ENCODE data around the gene TPCN2.

GRCh38 chr11:69012092-69013008, 36.4 kb upstream of the TPCN2 start:
- TF ChIP-seq GATA2 (IDR thresholded peaks at IDR 0.05; ENCODE audit: low read depth, low read length) (no peak), GATA3 (IDR thresholded peaks at IDR 0.05; ENCODE audit: low read depth, low read length) (no peak)

All from SH-SY5Y (cell line).